Endometrial microvascular endothelial cells (primary cell): ENCODE data around the gene NCBP1. TPM values are rescaled to one million over a fixed set of nuclear protein-coding genes. Genes with fewer than 3 reads are reported as not detected.
"Not testable (repeated sequence)": the region's sequence is repeated elsewhere in the genome, so short reads cannot be mapped to it uniquely, and the experiment has no call there.

ENCODE experiments used
- in situ Hi-C: cut with HindIII; loops from 2 replicates; pipeline ENCODE4 v1.10.0; 2017; ENCODE audit warnings: low sequenced_read_pairs, low pct_unique_long_range_greater_than_20kb; ENCODE audit errors: inconsistent ontology term
- total RNA-seq: library from RNA; depleted of rRNA; stranded (reverse); fragments of >200 nt; gene quantifications from one replicate; pipeline ENCODE4 v1.2.3, GENCODE V29; 2015; ENCODE audit errors: inconsistent ontology term

NCBP1 gene
- total RNA-seq, 1 donor from 2014 or later, result 41.4 TPM

DNA sequence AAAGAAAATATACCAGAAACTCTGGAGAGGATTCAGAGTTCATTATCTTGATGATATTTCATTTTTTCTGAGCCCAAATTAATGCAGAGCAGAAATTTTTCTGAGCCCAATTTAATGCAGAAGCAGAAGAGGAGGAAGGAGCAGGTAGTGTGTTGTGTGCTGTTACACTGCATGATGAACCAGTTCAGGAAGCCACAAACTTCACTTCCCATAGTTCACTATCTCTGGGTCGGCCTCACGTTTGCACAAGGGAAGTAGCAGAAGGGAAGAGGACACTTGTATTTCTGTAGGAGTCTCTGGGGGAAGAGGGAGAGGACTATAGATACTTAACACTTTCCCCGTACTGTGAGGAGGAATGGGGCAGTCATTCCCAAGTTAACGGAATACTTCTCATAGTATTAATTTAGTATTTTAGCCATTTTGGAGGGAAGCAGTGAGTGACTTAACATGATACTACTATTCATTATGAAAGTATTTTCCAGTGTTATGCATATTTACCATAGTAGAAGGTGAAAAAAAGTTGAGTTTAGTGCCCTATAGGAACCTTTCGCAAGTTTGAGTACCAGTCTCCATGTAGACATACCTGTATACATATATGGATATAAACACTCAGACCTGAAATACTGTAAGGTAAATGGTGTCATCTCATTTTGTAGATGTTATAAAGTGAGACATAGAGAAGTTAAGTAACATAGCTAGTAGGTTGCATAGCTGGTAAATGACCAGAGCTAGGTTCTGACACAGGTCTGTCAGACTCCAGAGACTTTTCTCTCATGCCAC lies 33.5 kb downstream of the NCBP1 start:
- in situ Hi-C loops, result no loop called here

DNA sequence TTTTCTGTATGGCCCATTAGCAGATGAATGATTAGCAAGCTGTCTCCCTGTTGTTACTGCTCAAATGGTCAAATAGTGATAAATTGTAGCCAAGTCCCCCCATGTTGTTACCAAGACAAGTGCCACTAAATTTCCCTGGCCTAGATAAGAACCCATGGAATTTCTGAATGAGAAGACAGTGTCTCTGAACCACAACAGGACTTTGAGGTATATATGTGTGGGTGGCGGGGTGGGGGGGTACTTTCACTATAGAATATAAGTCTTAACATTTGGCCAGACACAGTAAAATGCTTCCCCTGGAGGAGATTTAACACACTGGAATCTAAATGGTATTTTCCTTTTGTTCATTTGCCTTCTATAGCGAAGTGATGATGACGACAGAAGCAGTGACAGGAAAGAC lies 34.9 kb downstream of the NCBP1 start:
- in situ Hi-C loops, result no loop called here

- in situ Hi-C loops, result no loop called here
These were observed 37.0 kb downstream of the NCBP1 start for GRCh38 chr9:97670586-97670985.

GRCh38 chr9:97672403-97672802 lies 38.8 kb downstream of the NCBP1 start:
- in situ Hi-C loops, result no loop called here

- in situ Hi-C loops, result no loop called here
These were observed 40.3 kb downstream of the NCBP1 start for GRCh38 chr9:97673922-97674321.

DNA sequence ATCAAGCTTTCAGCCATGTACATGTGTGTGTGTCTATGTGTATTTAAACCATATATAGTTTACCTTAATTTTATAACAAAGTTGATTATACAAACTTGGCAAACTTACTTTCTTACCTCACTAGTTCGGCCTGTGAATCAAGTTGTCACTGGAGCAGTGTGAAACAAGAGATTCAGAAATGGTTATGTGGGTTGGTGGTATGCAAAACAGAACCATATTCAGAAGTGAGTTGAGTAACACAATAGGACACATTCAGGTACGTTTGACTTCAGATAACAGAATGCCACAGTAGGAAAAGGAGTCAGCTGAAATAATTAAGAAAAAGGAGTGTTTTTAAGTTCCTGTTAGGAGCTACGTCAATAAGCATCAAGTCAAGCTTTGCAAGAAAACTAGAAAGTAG lies 42.0 kb downstream of the NCBP1 start:
- in situ Hi-C loops, result no loop called here

- in situ Hi-C loops, result no loop called here
These were observed 48.6 kb downstream of the NCBP1 start for GRCh38 chr9:97682242-97682641.

DNA sequence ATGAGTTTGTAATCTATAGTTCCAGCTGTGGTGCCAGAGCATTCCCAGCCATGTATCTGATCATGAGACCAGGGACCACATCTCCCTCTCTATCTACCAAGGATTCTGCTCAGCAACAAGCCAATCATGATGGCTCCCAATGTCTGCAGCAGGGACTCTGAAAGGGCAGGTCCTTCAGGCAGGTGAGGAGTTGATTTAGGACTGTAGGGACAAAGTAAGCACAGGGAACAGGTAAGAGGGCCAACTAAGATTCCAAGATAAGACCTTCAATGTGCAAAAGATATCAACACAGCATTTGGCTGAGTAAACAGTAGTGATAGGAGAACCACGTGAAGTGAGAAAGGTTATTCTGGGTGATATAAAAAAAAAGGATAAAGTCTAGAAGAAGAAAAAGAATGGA lies 55.0 kb downstream of the NCBP1 start:
- in situ Hi-C loops, result no loop called here

DNA sequence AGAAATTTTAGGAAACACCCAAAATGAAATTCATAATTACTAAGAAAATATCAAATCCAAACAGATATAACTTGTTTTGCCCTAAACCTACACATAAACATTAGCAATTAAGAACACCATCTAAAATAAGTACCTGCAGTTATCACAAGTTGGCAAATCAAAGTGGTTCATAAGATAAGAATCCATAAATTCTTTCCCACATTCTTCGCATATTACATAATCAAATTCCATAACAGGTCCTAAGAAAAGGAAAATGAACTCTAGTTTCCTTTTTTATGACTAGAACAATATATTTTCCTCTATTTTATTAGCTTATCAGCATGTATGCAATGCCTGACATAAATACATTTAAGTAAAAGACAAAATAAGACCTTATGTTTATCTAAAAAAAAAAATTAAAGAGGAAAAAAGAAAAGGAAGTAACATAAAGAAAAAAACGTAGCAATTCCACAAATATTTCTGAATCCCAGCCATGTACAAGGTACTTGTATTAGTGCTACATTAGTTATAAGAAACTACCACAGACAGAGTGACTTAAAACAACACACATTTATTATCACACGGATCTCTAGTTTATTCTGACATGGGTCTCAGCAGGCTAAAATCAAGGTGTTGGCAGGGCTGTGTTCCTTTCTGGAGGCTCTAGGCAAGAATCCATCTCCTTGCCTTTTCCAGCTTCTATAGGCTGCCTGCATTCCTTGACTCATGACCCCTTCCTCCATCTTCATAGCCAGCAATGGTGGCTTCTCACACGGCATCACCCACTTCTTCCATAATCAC lies 56.0 kb downstream of the NCBP1 start:
- in situ Hi-C loops, result no loop called here

DNA sequence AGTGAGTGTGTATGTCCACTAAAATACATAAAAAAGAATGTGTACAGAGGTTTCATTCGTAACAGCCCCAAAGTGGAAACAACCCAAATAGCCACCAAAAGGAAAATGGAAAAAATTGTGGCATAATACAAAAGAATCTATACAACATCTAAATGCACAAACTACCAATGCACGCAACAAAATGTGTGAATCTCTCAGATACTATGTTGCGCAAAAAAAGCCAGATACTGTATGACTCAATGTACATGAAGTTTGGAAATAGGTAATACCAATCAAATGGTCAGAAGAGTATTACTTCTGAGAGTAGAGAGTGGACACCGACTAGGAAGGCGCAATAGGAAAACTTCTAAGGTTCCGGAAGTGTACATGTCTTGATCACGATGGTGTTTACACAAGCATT lies 61.1 kb downstream of the NCBP1 start:
- in situ Hi-C loops, result no loop called here

DNA sequence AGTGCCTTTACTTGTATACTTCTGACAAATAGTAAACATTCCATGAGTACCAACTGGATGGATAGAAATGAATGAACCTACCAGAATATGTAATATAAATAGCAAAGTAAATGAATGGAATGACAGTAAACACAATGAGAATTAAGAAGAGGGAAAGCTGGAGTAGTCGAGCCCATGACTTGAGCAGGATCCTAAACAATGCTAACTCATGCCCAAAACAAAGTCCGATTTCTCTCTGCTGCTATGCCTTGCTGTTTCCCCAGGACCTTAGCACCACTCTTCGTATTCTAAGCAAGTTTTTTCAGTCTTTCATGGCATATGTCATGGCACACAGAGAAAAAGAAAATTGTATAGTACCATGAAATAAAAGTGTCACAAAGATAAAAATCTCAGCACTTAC lies 61.8 kb downstream of the NCBP1 start:
- in situ Hi-C loops, result no loop called here

DNA sequence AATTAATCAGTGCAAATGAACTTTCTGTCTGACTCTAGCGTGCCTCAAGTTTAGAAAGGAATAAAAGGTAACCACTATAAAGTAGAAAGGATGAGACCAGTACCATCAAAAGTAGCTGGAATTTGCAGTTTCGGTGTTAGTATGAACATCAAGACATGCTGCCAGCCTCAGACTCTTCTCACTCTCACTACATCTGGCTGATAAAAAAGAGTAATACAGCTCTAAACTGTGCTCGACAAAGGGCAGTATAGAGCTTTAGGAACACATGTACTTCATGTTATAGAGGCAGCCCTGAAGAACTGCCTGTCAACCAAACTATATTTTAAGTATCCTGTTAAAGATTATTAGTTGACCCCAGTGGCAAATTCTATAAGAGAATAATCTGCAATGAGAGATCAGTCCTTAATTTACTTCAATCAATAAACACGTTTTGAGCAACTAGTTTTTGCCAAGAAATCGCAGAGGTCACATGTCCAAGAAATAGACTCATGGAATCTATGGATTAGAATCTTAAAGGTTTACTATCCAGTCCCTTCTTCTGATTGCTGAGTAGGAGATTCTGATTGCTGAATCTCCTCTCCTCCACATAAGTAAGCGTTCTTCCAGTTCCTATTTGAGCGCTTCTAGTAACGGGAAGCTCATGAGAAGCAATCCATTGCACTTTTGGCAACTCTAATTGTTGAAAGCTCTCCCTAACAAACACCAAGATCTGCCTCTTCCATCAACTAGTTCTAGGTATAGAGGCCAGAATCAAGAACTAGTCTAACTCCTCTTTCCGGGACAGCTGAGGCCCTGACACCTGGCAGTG lies 62.6 kb downstream of the NCBP1 start:
- in situ Hi-C loops, result no loop called here

DNA sequence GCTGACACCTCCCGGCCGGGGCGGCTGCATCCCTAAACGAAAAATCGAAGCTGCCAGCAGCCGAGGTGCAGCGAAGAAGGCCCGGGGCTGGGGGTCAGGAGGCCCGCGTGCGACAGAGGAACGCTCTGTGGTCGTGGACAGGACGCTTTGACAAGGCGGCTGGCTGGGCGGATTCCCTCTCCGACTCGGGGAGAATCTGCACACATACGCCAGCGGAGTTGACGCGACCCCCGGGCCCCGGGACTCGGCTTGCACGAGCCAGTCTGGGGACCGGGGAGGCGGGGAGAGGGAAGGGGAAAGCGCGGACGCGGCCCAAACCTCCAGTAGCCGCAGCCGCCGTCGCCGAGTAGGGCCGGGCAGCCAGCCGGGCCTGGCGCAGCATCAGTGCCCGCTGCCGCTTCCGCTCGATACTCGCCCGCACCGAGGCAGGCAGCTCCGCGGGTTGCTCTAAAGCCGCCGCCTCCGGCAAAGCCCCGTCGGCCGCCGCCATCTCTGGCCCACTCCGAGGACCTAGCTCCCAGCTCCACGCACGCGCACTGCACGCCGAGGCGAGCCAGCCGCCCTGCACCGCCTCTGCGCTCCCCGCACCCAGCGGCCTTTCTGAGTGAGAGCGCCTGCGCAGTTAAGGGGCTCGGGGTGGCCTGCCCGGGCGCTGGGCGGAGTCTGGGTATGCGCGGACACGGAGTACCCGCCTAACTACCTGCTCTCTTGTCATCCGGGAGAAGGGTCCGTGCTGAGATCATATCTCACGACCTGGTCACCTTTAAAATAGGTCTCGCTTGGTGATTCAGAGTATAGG lies 63.4 kb downstream of the NCBP1 start, which contains the start of gene XPA:
XPA (minus strand) TSS at position 538 of the 799 bp plus-strand sequence; CDS start at position 490, 48 bp downstream.
- in situ Hi-C loops, result no loop called here

GRCh38 chr9:97697837-97698236 lies 64.2 kb downstream of the NCBP1 start:
- in situ Hi-C loops, result no loop called here

- in situ Hi-C loops, result no loop called here
These were observed 65.2 kb downstream of the NCBP1 start for GRCh38 chr9:97698865-97699264.

DNA sequence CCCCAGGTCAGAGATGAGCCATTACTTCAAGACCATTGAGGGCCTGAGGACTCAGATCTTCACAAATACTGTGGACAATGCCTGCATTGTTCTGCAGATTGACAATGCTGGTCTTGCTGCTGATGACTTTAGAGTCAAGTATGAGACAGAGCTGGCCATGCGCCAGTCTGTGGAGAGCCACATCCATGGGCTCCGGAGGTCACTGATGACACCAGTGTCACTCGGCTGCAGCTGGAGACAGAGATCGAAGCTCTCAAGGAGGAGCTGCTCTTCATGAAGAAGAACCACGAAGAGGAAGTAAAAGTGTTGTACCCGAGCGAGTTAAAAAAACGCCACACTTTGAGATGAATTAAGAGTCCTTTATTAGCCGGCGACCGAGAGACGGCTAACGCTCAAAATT lies 65.7 kb downstream of the NCBP1 start:
- in situ Hi-C loops, result not testable (repeated sequence)

- in situ Hi-C loops, result not testable (repeated sequence)
These were observed 66.2 kb downstream of the NCBP1 start for GRCh38 chr9:97699824-97700223.

- in situ Hi-C loops, result no loop called here
These were observed 70.1 kb downstream of the NCBP1 start for GRCh38 chr9:97703437-97704344.
